WTC11 (cell line): ENCODE results near the gene PGD. TPM values are rescaled to one million over a fixed set of nuclear protein-coding genes. Genes with fewer than 3 reads are reported as not detected.

ENCODE experiments used
- ATAC-seq: fragments of 200-7000 bp; cut with Tn5 transposase; 2 replicates; pipeline ENCODE4 v1.10.0; 2021; ENCODE audit warnings: mild to moderate bottlenecking, moderate library complexity
- CTCF ChIA-PET: fragments of 300-600 bp; sonication (Branson Sonifier 250); formaldehyde crosslinking; loops from one replicate; lab custom pipeline; 2021; ENCODE audit warnings: antibody characterized with exemption; lab: Charles Lee
- POLR2A ChIA-PET: fragments of 350-600 bp; sonication (Branson Sonifier 250); formaldehyde crosslinking; loops from one replicate; lab custom pipeline; 2021; ENCODE audit warnings: antibody characterized with exemption; lab: Charles Lee
- DNase-seq: peaks from one replicate; pipeline ENCODE4 v3.0.0; 2021; ENCODE audit warnings: low spot score
- H3K27ac Mint-ChIP-seq: 2 replicates; pipeline ENCODE4 v1.8.0; 2021; ENCODE audit warnings: mixed read lengths
- H3K27me3 Mint-ChIP-seq: 2 replicates; pipeline ENCODE4 v1.8.0; 2021; ENCODE audit warnings: low read depth, mild to moderate bottlenecking, moderate library complexity, mixed read lengths
- H3K36me3 Mint-ChIP-seq: 2 replicates; pipeline ENCODE4 v1.8.0; 2021; ENCODE audit warnings: mixed read lengths
- H3K4me1 Mint-ChIP-seq: 2 replicates; pipeline ENCODE4 v1.8.0; 2022; ENCODE audit warnings: mixed read lengths
- H3K4me3 Mint-ChIP-seq: 2 replicates; pipeline ENCODE4 v1.8.0; 2021; ENCODE audit warnings: mild to moderate bottlenecking, moderate library complexity, mixed read lengths
- H3K9me3 Mint-ChIP-seq: 2 replicates; pipeline ENCODE4 v1.8.0; 2021; ENCODE audit warnings: mixed read lengths
- ATF2 ChIP-seq: sonication (generic); formaldehyde crosslinking; IDR thresholded peaks from 2 replicates; pipeline ENCODE4 v1.8.1; 2022; ENCODE audit warnings: low read depth, missing genetic modification reagents, borderline replicate concordance
- CDX4 ChIP-seq: fragments of 250-450 bp; sonication (Bioruptor Pico); IDR thresholded peaks from 2 replicates; pipeline ENCODE4 v1.9.0; 2021; ENCODE audit warnings: moderate library complexity, mild to moderate bottlenecking, inconsistent platforms, borderline replicate concordance
- E2F5 ChIP-seq: sonication (generic); formaldehyde crosslinking; IDR thresholded peaks from 2 replicates; pipeline ENCODE4 v1.8.1; 2022; ENCODE audit warnings: mild to moderate bottlenecking, moderate library complexity, missing genetic modification reagents
- ESRRA ChIP-seq: sonication (generic); formaldehyde crosslinking; IDR thresholded peaks from 2 replicates; pipeline ENCODE4 v1.8.1; 2022; ENCODE audit warnings: mild to moderate bottlenecking, missing genetic modification reagents, borderline replicate concordance
- FOXP4 ChIP-seq: sonication (generic); formaldehyde crosslinking; IDR thresholded peaks from 2 replicates; pipeline ENCODE4 v1.8.0; 2022; ENCODE audit warnings: mild to moderate bottlenecking, missing genetic modification reagents
- HMGA2 ChIP-seq: fragments of 250-450 bp; sonication (Bioruptor Pico); IDR thresholded peaks from 2 replicates; pipeline ENCODE4 v1.4.0; 2021; ENCODE audit warnings: mild to moderate bottlenecking, moderate library complexity
- JUN ChIP-seq: sonication (generic); formaldehyde crosslinking; IDR thresholded peaks from 2 replicates; pipeline ENCODE4 v1.8.0; 2023; ENCODE audit warnings: mild to moderate bottlenecking, missing genetic modification reagents
- KAT7 ChIP-seq: sonication (generic); formaldehyde crosslinking; IDR thresholded peaks from 2 replicates; pipeline ENCODE4 v1.8.1; 2023; ENCODE audit warnings: missing genetic modification reagents, mild to moderate bottlenecking, borderline replicate concordance
- MLX ChIP-seq: sonication (generic); formaldehyde crosslinking; IDR thresholded peaks from 2 replicates; pipeline ENCODE4 v1.8.1; 2023; ENCODE audit warnings: mild to moderate bottlenecking, missing genetic modification reagents, moderate library complexity
- NFE2L1 ChIP-seq: sonication (generic); formaldehyde crosslinking; IDR thresholded peaks from 2 replicates; pipeline ENCODE4 v1.8.1; 2023; ENCODE audit warnings: missing genetic modification reagents
- RELA ChIP-seq: sonication (generic); formaldehyde crosslinking; IDR thresholded peaks from 2 replicates; pipeline ENCODE4 v1.8.1; 2022; ENCODE audit warnings: missing genetic modification reagents, mild to moderate bottlenecking, borderline replicate concordance
- RORB ChIP-seq: fragments of 250-450 bp; sonication (Bioruptor Pico); IDR thresholded peaks from 2 replicates; pipeline ENCODE4 v1.9.0; 2021; ENCODE audit warnings: mild to moderate bottlenecking
- TCF7 ChIP-seq: sonication (generic); formaldehyde crosslinking; IDR thresholded peaks from 2 replicates; pipeline ENCODE4 v1.8.0; 2022; ENCODE audit warnings: mild to moderate bottlenecking, low read depth, missing genetic modification reagents, moderate library complexity
- USF2 ChIP-seq: sonication (generic); formaldehyde crosslinking; IDR thresholded peaks from 2 replicates; pipeline ENCODE4 v1.8.1; 2023; ENCODE audit warnings: mild to moderate bottlenecking, missing genetic modification reagents, moderate library complexity
- ZMAT4 ChIP-seq: fragments of 250-450 bp; sonication (Bioruptor Pico); IDR thresholded peaks from 2 replicates; pipeline ENCODE4 v1.9.0; 2021; ENCODE audit warnings: mild to moderate bottlenecking
- ZNF219 ChIP-seq: sonication (generic); formaldehyde crosslinking; IDR thresholded peaks from 2 replicates; pipeline ENCODE4 v1.8.0; 2023; ENCODE audit warnings: missing genetic modification reagents, mild to moderate bottlenecking, borderline replicate concordance
- ZNF232 ChIP-seq: sonication (generic); formaldehyde crosslinking; IDR thresholded peaks from 2 replicates; pipeline ENCODE4 v1.8.0; 2022; ENCODE audit warnings: mild to moderate bottlenecking, missing genetic modification reagents
- ZNF281 ChIP-seq: sonication (generic); formaldehyde crosslinking; IDR thresholded peaks from 2 replicates; pipeline ENCODE4 v1.8.0; 2023; ENCODE audit warnings: mild to moderate bottlenecking, missing genetic modification reagents
- ZNF671 ChIP-seq: fragments of 250-450 bp; sonication (Bioruptor Pico); IDR thresholded peaks from 2 replicates; pipeline ENCODE4 v1.8.0; 2021; ENCODE audit warnings: mild to moderate bottlenecking
- total RNA-seq: library from RNA; stranded (reverse); gene quantifications from 3 replicates; pipeline ENCODE4 v1.2.3, GENCODE V29; 2021

PGD gene
- total RNA-seq, 1 experiment from 2014 or later, result 278 TPM

- DNase-seq (no peak), ATAC-seq (no peak)
- ChIA-PET CTCF (no interaction called here), POLR2A (no interaction called here)
- no peak overlapping the region for H3K4me3 Mint-ChIP-seq
- no peak overlapping the region for H3K27ac Mint-ChIP-seq
- H3K4me1 Mint-ChIP-seq, result no peaks in the 10 kb centered on the region
- H3K36me3 Mint-ChIP-seq, result peaks cover 29% of the 10 kb centered on the region
- no peaks in the 10 kb centered on the region for H3K27me3 Mint-ChIP-seq
- H3K9me3 Mint-ChIP-seq, result no peaks in the 10 kb centered on the region
- TF ChIP-seq HMGA2 (CRISPR knock-in tag) (0 out of 2 replicates have a peak, but pooled peaks have one; percentile 6), NFE2L1 (CRISPR knock-in tag) (no peak), ATF2 (no peak), E2F5 (CRISPR knock-in tag) (no peak), FOXP4 (no peak), MLX (no peak)
These were observed 38.8 kb upstream of the PGD start for GRCh38 chr1:10360045-10360444.

GRCh38 chr1:10361515-10361914, 37.3 kb upstream of the PGD start:
- Mint-ChIP-seq H3K9me3 (no peaks in the 10 kb centered on the region), H3K27ac (no peak overlapping the region), H3K36me3 (peaks cover 42% of the 10 kb centered on the region), H3K27me3 (no peaks in the 10 kb centered on the region), H3K4me3 (no peak overlapping the region), H3K4me1 (no peaks in the 10 kb centered on the region)
- DNase-seq, result no peak
- ATAC-seq, result no peak
- ChIA-PET POLR2A (no interaction called here), CTCF (interaction anchor here (0.6 to 1.3 kb wide), 2 partner anchors 152 to 336 kb away, joined by 3 read pairs; no protein-coding TSS in a partner anchor)
- TF ChIP-seq ZNF671 (CRISPR knock-in tag) (no peak), ZNF219 (CRISPR knock-in tag) (no peak), KAT7 (CRISPR knock-in tag) (no peak), ZNF232 (CRISPR knock-in tag) (no peak)

- ATAC-seq, result no peak
- TF ChIP-seq ESRRA (CRISPR knock-in tag) (no peak), USF2 (no peak), ZMAT4 (CRISPR knock-in tag) (no peak), TCF7 (CRISPR knock-in tag) (no peak), ZNF281 (CRISPR knock-in tag) (no peak), RELA (CRISPR knock-in tag) (no peak), JUN (no peak), RORB (no peak), CDX4 (no peak)
- H3K27ac Mint-ChIP-seq, result no peak overlapping the region
- H3K9me3 Mint-ChIP-seq, result no peaks in the 10 kb centered on the region
- no peaks in the 10 kb centered on the region for H3K27me3 Mint-ChIP-seq
- H3K4me1 Mint-ChIP-seq, result no peaks in the 10 kb centered on the region
- H3K36me3 Mint-ChIP-seq, result peaks cover 49% of the 10 kb centered on the region
- H3K4me3 Mint-ChIP-seq, result no peak overlapping the region
- no peak for DNase-seq
- CTCF ChIA-PET, result no interaction called here
- POLR2A ChIA-PET, result no interaction called here
These were observed 30.7 kb upstream of the PGD start for GRCh38 chr1:10368194-10368593.
